ENCODE measurements around the gene DNAJA4.
A peak's percentile ranks its signal among the peaks of the same experiment; 100 is the strongest.

DNAJA4 gene

DNA sequence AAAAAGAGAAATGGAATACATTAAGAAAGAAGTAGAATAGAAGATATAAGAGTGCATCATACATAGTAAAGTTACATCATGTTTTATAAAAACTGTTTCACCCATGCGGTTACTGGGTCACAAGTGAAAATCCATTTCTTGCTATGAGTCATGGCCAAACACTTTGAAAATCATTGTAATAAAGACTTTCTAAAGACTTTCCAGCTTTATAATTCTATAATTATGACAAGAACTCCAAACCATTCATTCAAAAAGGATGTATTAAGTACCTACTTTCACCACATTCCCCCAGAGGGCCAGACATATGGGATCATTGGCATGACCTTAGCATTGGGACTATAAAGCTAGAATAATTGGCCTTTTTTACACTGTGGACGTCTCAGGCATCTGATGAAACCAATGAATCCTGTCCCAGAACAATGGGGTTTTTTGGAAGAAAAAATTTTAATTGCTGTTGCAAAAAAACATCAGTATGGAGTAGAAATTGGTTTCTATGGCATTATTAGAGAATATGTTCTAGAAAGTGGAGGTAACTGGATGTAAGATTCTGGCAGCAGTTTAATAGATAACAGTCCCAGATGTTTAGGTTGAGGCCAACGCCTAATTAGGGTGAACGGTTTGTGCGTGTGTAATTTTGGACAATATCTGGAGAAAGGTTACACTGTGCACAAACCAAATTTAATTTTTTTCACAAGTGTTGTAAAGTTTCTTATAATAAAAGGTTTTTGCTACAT lies 38.4 kb downstream of the DNAJA4 start:
- in situ Hi-C loops (cut with MboI; ENCODE audit: low sequenced_read_pairs): loop anchor here (10.0 kb wide), 1 partner anchor 402 kb away; no protein-coding TSS in a partner anchor
- DNase-seq (ENCODE audit: low spot score in 2 of 2): peak; percentile 56 to 68
- H3K4me1 ChIP-seq: peaks cover 23% of the 10 kb centered on the region

DNA sequence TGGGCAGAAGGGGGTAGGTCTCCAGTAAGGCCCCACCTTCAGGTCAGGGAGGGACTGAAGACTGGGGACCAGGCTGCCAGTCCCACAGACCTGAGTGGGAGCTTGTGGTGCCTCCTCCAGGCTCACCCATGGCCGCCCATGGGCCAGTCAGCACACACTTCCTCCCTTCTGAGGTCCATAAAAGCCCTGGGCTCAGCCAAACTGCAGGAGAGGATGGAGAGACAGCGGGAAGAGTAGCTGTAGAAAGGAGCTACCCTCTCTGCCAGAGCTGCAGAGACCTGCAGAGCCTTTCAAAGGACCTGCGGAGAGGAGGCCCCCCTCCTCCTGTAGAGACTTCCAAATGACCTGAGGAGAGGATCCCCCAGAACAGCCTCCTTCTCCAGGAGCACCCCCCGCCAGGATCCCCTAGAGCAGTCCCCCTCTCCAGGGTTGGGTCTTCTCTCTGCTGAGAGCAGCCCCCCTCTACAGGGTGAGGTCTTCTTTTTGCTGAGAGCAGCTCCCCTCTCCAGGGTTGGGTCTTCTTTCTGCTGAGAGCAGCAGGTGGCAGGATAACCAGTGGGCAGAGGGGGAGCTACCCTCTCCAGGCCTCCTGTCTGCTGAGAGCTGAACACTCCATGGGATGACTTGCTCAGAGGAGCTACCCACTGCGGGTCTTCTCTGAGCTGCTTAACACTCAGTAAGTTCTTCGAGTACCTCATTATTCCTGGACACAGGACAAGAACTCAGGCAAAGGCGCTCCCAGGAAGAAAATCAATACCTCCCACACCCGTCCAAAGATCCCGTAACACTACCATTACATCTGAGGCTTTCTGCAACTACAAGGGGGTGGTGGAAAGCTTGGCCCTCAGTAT lies 40.1 kb downstream of the DNAJA4 start:
- in situ Hi-C loops (cut with MboI; ENCODE audit: low sequenced_read_pairs): loop anchor here (10.0 kb wide), 1 partner anchor 400 kb away; no protein-coding TSS in a partner anchor
- H3K36me3 ChIP-seq (replicated peaks): no peaks in the 10 kb centered on the region
- H3K4me1 ChIP-seq: peaks cover 18% of the 10 kb centered on the region
- no peak overlapping the region for H3K4me3 ChIP-seq
- no peaks in the 10 kb centered on the region for H3K27me3 ChIP-seq (ENCODE audit: low read depth)
- no peaks in the 10 kb centered on the region for H3K9me3 ChIP-seq
- DNase-seq (ENCODE audit: low spot score in 2 of 2): no peak

More for the DNA sequence above, 38.4 kb downstream of the DNAJA4 start:
- no peak overlapping the region for H3K4me3 ChIP-seq
- no peaks in the 10 kb centered on the region for H3K27me3 ChIP-seq (ENCODE audit: low read depth)
- no peaks in the 10 kb centered on the region; the same call in 1 of the 2 replicates for H3K36me3 ChIP-seq (replicated peaks)
- H3K9me3 ChIP-seq: no peaks in the 10 kb centered on the region

DNA sequence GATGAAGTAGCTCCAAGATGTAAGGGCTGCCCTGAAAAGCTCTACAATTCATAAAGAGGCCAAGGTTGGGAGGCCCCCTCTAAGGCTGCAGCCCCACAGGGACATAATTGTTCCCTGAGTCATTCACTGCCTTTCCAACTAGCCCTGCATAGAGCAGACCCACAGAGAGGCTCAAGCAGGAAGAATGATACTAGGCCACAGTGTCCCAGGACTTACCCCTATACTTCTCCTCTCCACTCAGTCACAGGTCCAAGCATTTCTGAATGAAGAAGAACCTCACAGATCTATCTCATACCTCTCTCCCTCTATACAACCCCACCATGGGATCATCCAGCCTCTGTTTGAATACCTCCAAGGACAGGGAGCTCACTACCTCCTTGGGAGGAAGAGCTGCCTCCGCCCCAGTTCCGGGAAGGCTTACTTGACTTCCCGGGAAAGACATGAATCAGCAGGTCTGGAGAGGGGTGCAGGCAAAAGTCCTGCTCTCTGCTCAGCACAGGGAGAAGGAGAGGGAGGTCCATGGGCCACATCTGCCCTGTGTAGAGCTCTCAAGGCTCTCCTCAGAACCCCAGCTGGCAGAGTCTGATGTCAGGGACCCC lies 41.9 kb downstream of the DNAJA4 start:
- DNase-seq (ENCODE audit: low spot score in 2 of 2): no peak
- Histone ChIP-seq H3K9me3 (no peaks in the 10 kb centered on the region), H3K4me1 (peaks cover 18% of the 10 kb centered on the region), H3K4me3 (no peak overlapping the region), H3K27me3 (ENCODE audit: low read depth) (no peaks in the 10 kb centered on the region), H3K36me3 (replicated peaks) (no peaks in the 10 kb centered on the region)
- in situ Hi-C loops (cut with MboI; ENCODE audit: low sequenced_read_pairs): loop anchor here (10.0 kb wide), 1 partner anchor 399 kb away; no protein-coding TSS in a partner anchor

DNA sequence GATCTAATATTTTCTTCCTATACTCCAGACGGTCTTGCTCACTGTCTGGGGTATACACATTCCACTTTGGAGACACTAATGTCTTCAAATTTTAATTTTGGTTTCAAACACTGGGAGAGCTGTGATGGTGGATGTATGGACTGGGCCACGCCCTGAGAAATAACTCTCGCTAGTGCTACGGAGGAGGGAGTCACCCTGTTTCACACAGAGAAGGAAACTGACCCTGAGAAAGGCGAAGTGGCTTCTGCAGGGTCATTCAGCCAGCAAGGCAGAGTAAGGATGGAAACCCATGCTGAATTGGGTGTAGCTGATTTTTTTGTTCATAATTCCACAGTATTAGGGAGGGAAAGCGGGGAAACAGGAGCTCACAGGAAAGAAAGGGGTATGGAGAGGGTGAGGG lies 43.6 kb downstream of the DNAJA4 start:
- no peaks in the 10 kb centered on the region for H3K27me3 ChIP-seq (ENCODE audit: low read depth)
- in situ Hi-C loops (cut with MboI; ENCODE audit: low sequenced_read_pairs): loop anchor here (10.0 kb wide), 1 partner anchor 397 kb away; no protein-coding TSS in a partner anchor
- H3K4me3 ChIP-seq: no peak overlapping the region
- H3K9me3 ChIP-seq: no peaks in the 10 kb centered on the region
- H3K4me1 ChIP-seq: peaks cover 7% of the 10 kb centered on the region
- H3K36me3 ChIP-seq (replicated peaks): no peaks in the 10 kb centered on the region
- DNase-seq (ENCODE audit: low spot score in 2 of 2): peak in 1 of 2 experiments; percentile 20

DNA sequence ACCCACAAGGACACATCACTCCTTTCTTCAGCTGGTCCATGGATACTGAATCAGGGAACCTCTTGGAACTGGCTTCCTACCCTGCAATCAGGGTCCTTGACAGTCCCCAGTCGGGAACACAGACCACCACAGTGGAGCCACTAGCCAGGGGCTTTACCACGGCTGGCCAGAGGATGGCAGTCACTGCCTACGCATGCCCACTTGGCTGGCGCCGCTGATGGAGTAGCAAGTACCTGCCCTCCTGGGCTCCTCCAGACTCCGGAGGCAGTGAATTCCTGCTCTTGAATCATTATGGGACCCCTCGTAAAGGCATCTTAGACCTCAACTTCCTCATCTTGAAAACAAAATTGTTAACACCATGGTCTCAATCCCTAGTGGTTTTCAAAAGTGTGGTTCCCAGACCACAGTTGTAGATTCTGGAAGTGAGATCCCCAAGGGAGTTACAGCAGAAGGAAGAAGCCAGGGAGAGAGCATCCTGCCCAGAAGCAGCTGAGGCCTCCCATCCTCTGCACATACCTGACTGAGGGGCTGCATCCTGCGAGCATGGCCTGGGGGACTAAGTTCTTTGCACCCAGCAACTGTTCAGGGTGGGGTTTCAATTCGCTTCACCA lies 44.2 kb downstream of the DNAJA4 start:
- peak; percentile 86 to 95 for DNase-seq (ENCODE audit: low spot score in 2 of 2)
- Histone ChIP-seq H3K4me3 (no peak overlapping the region), H3K4me1 (peaks cover 4% of the 10 kb centered on the region), H3K36me3 (replicated peaks) (no peaks in the 10 kb centered on the region), H3K9me3 (no peaks in the 10 kb centered on the region), H3K27me3 (ENCODE audit: low read depth) (no peaks in the 10 kb centered on the region)
- in situ Hi-C loops (cut with MboI; ENCODE audit: low sequenced_read_pairs): loop anchor here (10.0 kb wide), 1 partner anchor 396 kb away; no protein-coding TSS in a partner anchor

DNA sequence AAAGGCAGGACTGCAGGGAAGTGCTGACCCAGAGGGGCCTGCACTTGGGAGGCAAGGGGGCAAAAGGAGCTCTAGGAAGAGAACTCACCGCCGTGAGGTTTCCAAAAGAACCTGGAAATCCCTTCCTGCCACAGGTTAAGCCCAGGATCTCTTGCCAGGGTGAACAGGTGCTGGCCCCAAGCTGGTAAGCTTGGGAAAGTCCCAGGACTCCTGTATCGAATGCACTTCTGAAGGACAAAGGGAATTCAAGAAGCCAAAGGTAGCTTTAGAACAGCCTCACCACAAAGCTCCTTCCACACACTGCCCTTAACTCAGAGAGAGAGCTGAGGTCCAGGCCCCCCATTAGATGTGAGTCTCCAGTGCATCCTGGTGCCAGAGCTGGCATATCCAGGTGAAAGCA lies 46.9 kb downstream of the DNAJA4 start:
- no peak for DNase-seq (ENCODE audit: low spot score in 2 of 2)
- Histone ChIP-seq H3K36me3 (replicated peaks) (no peaks in the 10 kb centered on the region), H3K9me3 (no peaks in the 10 kb centered on the region), H3K4me1 (no peaks in the 10 kb centered on the region; the same call in 1 of the 2 replicates), H3K4me3 (no peak overlapping the region), H3K27me3 (ENCODE audit: low read depth) (no peaks in the 10 kb centered on the region)
- in situ Hi-C loops (cut with MboI; ENCODE audit: low sequenced_read_pairs): loop anchor here (5.0 kb wide), 2 partner anchors 106 to 171 kb away; no protein-coding TSS in a partner anchor

DNA sequence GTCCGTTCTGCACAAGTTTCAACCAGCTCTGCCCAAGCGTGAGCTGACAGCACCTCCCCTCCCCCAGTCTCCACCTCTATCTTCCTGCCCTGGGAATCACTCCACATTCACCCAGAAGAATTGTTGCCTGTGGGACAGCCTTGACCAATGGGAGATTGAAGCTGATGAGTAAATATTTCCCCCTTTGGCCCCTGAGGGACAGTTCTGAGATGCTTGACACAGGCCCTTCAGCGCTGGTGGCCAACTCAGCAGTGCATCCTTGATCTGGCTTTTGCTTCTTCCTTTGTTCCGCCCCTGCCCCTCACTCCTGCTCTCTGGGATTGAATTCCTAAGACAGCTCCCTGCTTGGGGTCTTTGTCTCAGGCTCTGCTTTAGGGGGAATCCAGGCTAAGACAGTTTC lies 48.2 kb downstream of the DNAJA4 start:
- no peaks in the 10 kb centered on the region; the same call in 1 of the 2 replicates for H3K4me1 ChIP-seq
- DNase-seq (ENCODE audit: low spot score in 2 of 2): no peak
- in situ Hi-C loops (cut with MboI; ENCODE audit: low sequenced_read_pairs): loop anchor here (5.0 kb wide), 2 partner anchors 105 to 170 kb away; no protein-coding TSS in a partner anchor

DNA sequence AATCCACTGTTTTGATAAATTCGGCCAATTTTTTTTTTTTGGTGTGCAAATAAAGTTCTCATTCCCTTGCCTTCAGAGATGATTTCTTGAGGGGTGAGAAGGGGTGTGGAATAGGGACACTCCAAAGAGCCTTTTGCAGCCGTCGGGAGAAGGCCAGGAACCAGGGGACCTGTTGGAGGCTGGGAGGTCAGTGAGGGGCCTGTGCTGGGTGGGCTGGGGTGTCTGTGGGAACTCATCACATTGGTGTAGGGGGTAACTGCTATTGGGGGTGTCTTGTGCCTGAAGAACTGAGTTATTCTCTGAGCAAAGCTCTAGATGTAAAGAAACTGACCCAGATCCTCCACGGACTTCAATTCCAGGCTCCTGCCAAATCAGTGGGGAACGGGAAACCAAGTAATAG lies 48.6 kb downstream of the DNAJA4 start:
- in situ Hi-C loops (cut with MboI; ENCODE audit: low sequenced_read_pairs): loop anchor here (5.0 kb wide), 2 partner anchors 104 to 169 kb away; no protein-coding TSS in a partner anchor
- no peaks in the 10 kb centered on the region for H3K36me3 ChIP-seq (replicated peaks)
- DNase-seq (ENCODE audit: low spot score in 2 of 2): no peak
- no peaks in the 10 kb centered on the region; the same call in 1 of the 2 replicates for H3K4me1 ChIP-seq
- H3K9me3 ChIP-seq: no peaks in the 10 kb centered on the region
- H3K4me3 ChIP-seq: no peak overlapping the region
- H3K27me3 ChIP-seq (ENCODE audit: low read depth): no peaks in the 10 kb centered on the region

More for the DNA sequence above, 48.2 kb downstream of the DNAJA4 start:
- no peaks in the 10 kb centered on the region for H3K36me3 ChIP-seq (replicated peaks)
- H3K27me3 ChIP-seq (ENCODE audit: low read depth): no peaks in the 10 kb centered on the region
- no peaks in the 10 kb centered on the region for H3K9me3 ChIP-seq
- H3K4me3 ChIP-seq: no peak overlapping the region

DNA sequence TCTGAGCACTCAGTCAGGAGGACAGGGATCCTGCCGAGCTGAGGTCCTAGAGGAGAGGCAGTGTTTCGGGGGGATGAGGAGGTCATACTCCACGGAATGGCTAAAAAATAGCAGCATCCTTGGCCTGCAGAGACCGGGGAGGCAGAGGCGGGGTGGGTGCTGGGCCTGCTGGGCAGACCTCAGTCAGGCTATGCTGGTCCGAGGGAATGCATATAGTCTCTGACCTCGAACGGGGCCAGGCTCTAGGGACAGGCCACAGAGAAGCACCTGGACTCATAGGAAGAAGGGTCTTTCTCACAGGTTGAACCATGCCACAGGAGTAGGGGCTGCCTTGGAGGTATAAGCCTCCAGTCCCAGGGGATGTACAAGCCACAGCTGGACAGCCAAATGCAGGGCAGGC lies 49.0 kb downstream of the DNAJA4 start:
- DNase-seq (ENCODE audit: low spot score in 2 of 2): no peak
- in situ Hi-C loops (cut with MboI; ENCODE audit: low sequenced_read_pairs): loop anchor here (5.0 kb wide), 2 partner anchors 104 to 169 kb away; no protein-coding TSS in a partner anchor
- H3K36me3 ChIP-seq (replicated peaks): no peaks in the 10 kb centered on the region

DNA sequence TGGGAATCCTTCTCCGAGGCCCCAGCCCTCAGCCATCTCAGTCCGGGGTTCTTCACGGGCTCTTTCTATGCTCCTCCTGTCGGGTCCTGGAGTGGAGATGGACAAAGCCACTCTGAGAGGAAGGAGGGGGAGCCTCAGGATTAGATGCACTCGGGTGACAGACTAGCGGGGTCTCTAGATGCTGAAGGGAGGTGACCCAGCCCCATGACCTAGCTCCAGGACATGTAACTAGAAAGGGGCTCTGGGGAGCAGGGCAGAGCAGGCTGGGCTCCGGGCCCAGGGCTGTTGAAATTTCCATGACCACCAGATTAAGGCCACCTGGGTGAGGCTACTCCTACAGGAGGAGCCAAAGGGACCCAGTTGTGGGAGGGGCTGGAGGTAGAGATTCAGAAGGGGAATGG lies 49.8 kb downstream of the DNAJA4 start:
- no peak for DNase-seq (ENCODE audit: low spot score in 2 of 2)
- H3K4me1 ChIP-seq: no peaks in the 10 kb centered on the region
- H3K27me3 ChIP-seq (ENCODE audit: low read depth): no peaks in the 10 kb centered on the region
- H3K4me3 ChIP-seq: no peak overlapping the region
- no peaks in the 10 kb centered on the region for H3K36me3 ChIP-seq (replicated peaks)
- in situ Hi-C loops (cut with MboI; ENCODE audit: low sequenced_read_pairs): loop anchor here (5.0 kb wide), 2 partner anchors 103 to 168 kb away; no protein-coding TSS in a partner anchor
- H3K9me3 ChIP-seq: no peaks in the 10 kb centered on the region

More for the DNA sequence above, 49.0 kb downstream of the DNAJA4 start:
- no peaks in the 10 kb centered on the region for H3K27me3 ChIP-seq (ENCODE audit: low read depth)
- H3K4me3 ChIP-seq: no peak overlapping the region
- H3K9me3 ChIP-seq: no peaks in the 10 kb centered on the region
- H3K4me1 ChIP-seq: no peaks in the 10 kb centered on the region; the same call in 1 of the 2 replicates

DNA sequence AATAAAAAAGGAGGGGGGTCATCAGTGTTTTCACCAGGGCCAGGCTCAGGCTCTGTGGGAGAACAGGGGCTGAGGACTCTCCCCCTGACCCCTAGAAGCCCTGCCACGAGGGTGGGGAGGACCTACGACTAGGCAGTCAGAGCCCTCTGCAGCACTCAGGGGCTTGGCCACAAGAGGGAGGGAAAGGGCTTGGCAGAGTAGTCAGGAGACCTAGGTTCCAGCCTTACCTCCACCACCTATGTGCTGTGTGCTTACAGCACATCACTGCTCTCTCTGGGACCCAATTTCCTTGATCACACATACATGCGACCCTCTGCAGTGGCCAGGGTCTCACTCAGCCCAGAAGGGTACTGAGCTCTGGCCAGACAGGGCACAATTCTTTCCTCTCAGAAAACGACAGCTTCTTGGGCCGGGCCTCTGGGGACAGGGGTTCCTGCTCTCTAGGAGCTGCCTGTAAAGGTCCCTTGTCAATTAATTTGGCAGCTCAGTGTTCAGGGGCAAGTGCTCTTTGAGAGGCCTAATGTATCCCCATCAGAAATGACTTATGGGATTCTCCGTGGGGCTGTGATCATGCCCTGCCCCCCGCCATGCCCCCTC lies 51.4 kb downstream of the DNAJA4 start:
- Histone ChIP-seq H3K9me3 (no peaks in the 10 kb centered on the region), H3K36me3 (replicated peaks) (no peaks in the 10 kb centered on the region), H3K4me1 (no peaks in the 10 kb centered on the region), H3K27me3 (ENCODE audit: low read depth) (no peaks in the 10 kb centered on the region), H3K4me3 (no peak overlapping the region)
- in situ Hi-C loops (cut with MboI; ENCODE audit: low sequenced_read_pairs): no loop called here
- DNase-seq (ENCODE audit: low spot score in 2 of 2): peak in 1 of 2 experiments; percentile 50

DNA sequence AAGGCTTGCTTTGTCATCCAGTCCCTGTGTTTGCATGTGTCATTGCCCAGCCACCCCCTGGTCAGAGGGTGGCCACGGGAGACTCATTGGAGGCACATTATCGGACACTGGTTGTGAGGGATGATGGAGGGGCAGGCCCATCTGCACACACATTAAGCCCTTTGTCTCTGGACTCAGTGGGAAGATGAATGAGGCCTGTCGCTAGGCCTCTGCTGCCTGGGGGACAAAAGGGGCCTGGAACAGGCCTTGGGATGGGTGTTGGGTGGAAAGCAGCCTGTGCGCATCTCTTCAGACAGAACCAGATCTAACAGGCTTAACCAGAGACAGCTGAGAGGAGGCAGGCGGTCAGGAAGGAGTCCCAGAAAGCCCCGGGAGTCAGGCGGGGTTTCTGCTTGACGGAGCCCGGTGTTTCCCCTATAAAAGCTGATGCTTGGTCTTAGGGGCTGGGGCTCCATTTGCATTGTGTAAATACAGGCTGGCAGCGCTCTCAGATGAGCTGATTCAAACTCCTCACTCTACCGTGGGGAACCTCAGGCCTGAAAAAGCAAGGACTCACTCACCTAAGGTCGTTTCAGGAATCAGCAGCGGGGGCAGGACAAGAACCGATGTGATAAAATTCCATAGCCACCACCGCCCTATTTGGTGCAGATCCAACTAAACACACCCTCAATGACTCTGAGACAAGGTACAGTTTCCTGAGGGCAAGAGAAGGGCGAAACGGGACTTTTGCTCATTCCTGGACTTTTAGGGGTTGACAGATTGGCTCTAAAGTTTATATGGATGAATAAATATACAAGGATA lies 52.1 kb downstream of the DNAJA4 start:
- in situ Hi-C loops (cut with MboI; ENCODE audit: low sequenced_read_pairs): no loop called here
- H3K27me3 ChIP-seq (ENCODE audit: low read depth): no peaks in the 10 kb centered on the region
- no peaks in the 10 kb centered on the region for H3K4me1 ChIP-seq
- DNase-seq (ENCODE audit: low spot score in 2 of 2): no peak
- H3K36me3 ChIP-seq (replicated peaks): no peaks in the 10 kb centered on the region
- H3K4me3 ChIP-seq: no peak overlapping the region
- no peaks in the 10 kb centered on the region for H3K9me3 ChIP-seq
